Fibroblast of the aortic adventitia (primary cell): ENCODE results near the gene DRAXIN. TPM values are rescaled to one million over a fixed set of nuclear protein-coding genes. Genes with fewer than 3 reads are reported as not detected.

ENCODE experiments used
- DNase-seq: peaks from one replicate; pipeline ENCODE4 v3.0.0-alpha.2; 2010; ENCODE audit warnings: low read depth
- H3K4me3 ChIP-seq: 2 replicates; pipeline ENCODE4 v1.5.1; 2011; ENCODE audit warnings: low read depth, mild to moderate bottlenecking, control low read depth, low read length, moderate library complexity
- total RNA-seq: library from RNA; depleted of rRNA; stranded (reverse); fragments of >200 nt; gene quantifications from 2 replicates; pipeline ENCODE4 v1.2.3, GENCODE V29; 2012; ENCODE audit warnings: low replicate concordance
- TF ChIP-seq, protein P1 (sequence below): IDR thresholded peaks from 2 replicates; pipeline ENCODE4 v1.5.1; 2011; ENCODE audit warnings: mild to moderate bottlenecking, low read length, control low read depth, inconsistent platforms; ENCODE audit not compliant: insufficient read depth

DRAXIN gene
- total RNA-seq, 1 donor: 2.4 TPM

DNA sequence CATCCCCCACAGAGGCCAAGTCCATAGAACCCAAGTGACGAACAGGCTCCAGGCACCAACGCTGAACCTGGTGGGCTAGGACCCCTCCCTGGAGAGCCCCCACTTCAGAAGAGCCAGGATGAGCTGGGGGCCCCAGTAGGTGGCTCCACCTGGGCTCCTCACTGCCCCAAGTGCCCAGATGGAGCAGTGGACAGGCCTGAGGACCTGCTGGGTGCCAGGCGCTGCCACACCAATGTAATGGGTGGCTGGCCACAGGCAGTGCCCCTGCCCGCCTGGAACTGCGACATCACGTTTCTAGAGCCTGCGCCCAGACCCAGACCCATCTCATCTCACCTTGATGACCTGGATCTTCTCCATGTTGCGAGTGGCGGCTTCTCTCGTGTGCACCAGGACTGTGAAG lies 16.2 kb upstream of the DRAXIN start:
- TF ChIP-seq, protein P1, sequence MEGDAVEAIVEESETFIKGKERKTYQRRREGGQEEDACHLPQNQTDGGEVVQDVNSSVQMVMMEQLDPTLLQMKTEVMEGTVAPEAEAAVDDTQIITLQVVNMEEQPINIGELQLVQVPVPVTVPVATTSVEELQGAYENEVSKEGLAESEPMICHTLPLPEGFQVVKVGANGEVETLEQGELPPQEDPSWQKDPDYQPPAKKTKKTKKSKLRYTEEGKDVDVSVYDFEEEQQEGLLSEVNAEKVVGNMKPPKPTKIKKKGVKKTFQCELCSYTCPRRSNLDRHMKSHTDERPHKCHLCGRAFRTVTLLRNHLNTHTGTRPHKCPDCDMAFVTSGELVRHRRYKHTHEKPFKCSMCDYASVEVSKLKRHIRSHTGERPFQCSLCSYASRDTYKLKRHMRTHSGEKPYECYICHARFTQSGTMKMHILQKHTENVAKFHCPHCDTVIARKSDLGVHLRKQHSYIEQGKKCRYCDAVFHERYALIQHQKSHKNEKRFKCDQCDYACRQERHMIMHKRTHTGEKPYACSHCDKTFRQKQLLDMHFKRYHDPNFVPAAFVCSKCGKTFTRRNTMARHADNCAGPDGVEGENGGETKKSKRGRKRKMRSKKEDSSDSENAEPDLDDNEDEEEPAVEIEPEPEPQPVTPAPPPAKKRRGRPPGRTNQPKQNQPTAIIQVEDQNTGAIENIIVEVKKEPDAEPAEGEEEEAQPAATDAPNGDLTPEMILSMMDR: no peak
- DNase-seq: no peak
- H3K4me3 ChIP-seq: no peak overlapping the region

DNA sequence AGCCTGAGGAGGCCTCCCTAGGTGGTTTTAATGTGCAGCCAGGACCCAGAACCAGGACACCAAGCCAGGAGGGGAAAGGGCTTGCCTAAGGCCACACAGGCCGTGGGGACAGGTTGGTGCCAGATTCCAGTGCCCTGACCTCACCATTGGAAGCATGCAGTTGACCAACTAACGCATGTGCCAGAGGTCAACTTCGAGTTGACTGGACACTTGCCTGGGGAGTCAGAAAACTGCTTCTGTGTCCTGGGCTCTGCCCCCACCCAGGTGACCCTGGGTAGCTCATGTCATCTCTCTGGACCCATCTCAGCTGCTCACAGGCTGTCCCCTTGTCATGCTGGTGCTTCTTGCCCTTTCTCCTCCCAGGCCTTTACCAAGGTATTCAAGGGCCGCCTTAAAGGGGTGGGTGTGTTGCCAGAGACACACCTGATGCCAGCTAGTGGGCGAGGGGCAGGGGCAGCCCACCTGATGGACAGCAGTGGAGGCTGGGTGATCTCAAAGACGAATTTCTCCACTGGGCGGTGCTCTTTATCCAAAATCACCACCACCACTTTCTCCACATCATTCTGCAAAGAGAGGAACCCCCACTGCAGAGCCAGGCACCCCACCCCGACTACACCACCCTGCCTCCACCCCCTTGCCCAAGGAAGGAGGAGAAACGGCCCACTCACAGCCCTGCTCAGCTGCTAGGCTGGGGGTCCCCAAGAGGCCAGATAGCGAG lies 15.0 kb upstream of the DRAXIN start:
- DNase-seq: no peak
- TF ChIP-seq, protein P1: no peak
- no peak overlapping the region for H3K4me3 ChIP-seq

DNA sequence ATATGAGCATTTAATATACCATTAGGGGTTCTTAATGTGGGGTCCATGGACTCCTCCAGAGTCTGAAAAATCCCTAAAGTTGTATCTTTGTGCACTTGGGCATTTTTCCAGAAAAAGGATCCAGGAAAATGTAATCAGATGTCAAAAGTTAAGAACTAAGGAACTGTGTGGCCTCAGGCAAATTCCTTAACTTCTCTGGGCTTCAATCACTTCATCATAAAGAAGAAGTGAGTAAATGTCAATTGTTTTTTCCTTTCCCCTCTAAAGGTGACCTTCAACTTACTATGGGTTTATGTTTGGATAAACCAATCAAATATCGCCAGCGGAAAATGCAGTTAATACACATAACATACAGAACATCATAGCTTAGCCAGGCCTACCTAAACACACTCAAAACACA lies 13.1 kb upstream of the DRAXIN start:
- DNase-seq: no peak
- TF ChIP-seq, protein P1: no peak
- no peak overlapping the region for H3K4me3 ChIP-seq

DNA sequence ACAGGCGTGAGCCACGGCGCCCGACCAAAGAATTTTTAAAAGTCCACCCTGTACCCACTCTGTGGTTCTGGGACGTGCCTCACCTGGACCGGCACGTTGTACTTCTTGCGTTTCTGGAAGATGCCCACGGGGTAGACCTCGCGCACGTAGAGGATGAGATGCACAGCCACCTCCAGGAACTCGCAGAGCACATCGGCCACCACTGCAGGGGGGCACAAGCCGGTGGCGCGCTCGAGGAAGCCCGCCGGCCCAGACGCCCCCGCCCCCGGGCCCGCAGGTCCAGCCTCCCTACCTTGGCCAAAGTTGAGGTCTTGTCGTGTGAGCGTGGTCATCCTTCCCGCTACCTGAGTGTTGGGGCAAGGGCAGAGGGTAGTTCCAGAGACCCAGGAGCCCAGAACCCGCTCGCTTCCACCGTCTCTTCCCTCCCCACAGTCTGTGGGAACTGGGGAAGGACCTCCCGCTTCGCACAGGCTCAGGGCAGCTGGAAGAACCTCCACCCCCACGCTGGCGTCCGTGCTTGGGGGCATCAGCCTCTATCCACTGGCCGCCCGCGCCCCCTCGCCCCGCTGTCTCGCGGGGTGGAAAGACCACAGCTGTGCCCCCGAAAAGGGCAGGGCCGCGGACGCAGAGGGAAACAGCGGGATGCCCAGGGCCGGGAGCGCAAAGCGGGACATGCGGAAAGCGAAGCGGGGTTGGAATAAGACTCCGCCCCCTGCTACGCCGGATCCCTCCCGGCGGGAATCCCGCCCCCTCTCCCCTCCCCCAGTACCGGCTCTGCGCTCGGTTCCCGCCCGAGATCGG lies 11.0 kb upstream of the DRAXIN start:
- TF ChIP-seq, protein P1: no peak
- H3K4me3 ChIP-seq: peak overlapping the region; percentile 86
- DNase-seq: peak; percentile 20

DNA sequence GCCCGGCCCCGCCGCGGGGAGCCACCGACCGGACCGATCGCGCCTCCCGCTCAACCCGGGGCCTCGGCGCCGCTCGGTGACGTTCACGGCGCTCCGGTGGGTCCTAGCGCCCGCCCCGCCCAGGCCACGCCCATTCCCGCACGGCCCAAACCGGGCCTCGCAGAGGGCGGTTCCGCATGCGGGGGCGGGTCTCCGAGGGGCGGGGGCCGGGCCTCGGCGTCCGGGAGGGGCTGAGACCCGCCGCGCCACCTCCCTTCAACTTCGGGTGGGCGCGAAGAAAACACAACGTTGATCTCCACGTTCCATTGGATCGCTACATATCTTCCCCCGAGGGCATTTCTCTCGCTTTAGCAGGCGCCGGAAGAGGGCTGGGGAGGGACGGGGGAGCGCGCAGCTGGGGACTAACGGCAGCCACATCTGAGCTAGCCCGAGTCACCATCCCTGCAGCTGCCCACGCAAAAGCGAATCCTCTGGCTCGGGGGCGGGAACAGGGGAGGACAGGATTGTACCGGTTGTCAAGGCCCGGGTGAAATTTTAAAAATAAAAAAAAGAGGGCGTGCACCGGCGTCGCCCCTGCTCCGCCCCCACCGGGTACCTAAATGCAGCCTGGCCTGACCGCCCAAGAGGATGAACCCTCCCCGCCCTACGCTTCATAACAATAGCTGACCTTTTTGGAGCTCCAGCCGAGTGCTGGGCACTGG lies 10.3 kb upstream of the DRAXIN start, which contains the start of gene MAD2L2:
TSS of gene MAD2L2 (minus strand) at position 78 of the 701 bp plus-strand sequence. CDS start 547 bp downstream, outside the sequence.
- peak; percentile 63 for DNase-seq
- peak within 1 kb of the TSS; percentile 86 for H3K4me3 ChIP-seq
- TF ChIP-seq, protein P1: no peak

DNA sequence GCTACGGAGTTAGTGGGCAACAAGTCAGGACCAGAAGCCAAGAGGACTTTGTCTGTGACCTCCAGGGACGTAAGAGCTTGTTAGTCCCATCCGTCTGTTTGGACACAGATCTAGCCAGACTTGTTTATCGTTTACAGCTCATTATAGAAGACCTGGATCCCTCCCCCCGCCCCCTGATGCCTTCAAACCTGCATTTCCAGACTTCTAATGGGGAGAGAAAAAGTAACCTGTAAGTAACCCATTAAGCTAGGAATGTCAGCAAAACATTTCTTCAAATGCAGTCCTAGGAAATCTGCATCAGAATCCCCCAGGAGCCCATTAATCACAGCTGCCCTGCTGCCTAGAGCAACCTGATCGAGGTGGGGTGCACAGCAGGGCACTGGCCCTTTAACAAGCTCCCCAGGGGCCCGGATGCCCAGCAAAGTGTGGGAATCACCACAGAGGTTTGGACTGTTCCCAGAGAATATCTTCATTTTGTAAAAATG lies 9.2 kb upstream of the DRAXIN start:
- H3K4me3 ChIP-seq: no peak overlapping the region
- TF ChIP-seq, protein P1: no peak
- no peak for DNase-seq
